Measurements from ENCODE around the gene GABRB1.
A peak's percentile ranks its signal among the peaks of the same experiment; 100 is the strongest.

GABRB1 gene

DNA sequence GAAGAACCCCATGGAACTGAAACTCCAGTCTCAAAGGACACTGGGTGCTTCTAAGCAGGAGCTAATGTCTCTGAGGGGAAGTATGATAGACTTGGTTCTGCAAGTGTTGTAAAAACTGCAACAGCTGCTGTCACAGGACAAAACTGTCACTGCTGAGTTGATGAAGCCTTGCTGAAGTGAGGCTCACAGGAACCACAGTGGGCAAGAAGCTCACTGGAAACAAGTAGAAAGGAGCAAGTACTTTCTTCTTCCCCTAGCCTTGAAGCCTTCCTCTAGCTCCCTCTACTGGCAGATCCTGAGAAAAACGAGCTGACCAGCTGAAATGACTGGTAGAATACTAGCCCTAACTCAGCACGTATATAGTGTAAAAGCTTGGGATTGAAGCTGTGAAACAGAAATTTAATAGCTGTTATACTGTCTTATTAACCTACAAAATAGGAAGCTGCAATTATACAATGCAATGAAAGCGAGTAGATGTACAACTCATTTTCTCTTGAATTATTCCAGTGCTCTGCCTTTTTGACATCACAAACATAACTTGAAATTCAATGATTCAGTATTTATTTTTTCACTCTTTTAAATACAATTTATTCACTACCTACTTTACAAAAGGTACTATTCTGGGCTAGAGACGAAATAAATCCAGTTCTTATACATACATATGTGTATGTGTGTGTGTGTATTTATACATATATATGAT is 91.4 kb downstream of the GABRB1 start:
- DNase-seq: peak; percentile 4

GRCh38 chr4:47128991-47129390 is 97.6 kb downstream of the GABRB1 start:
- no peak for DNase-seq

- DNase-seq: no peak
Observed at GRCh38 chr4:47135210-47135609, 103.8 kb downstream of the GABRB1 start.

GRCh38 chr4:47143261-47143660 is 111.9 kb downstream of the GABRB1 start:
- DNase-seq: no peak

- no peak for DNase-seq
Observed at GRCh38 chr4:47145630-47146029, 114.3 kb downstream of the GABRB1 start.

- DNase-seq: no peak
Observed at GRCh38 chr4:47154816-47155370, 123.5 kb downstream of the GABRB1 start.

- no peak for DNase-seq
Observed at GRCh38 chr4:47155919-47156318, 124.6 kb downstream of the GABRB1 start.

DNA sequence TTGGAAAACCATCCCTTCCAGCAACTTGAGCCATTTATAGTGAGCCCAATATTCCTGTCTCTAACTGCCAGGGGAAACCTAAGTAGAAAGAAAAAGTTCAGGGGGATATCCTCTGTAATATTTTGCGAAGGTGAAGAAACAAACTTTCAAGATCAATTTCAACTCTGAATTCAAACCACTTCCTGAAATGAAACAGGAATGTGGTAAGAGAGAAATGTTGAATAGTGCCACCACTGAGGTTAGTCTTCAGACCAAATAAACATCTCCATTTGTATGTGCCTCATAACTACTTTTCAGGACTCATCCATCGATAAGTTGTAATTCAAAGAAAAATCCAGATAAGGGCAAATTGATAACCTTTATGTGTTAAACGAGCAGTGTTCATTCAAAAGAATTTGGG is 128.7 kb downstream of the GABRB1 start:
- no peak for DNase-seq

GRCh38 chr4:47167081-47168035 is 136.0 kb downstream of the GABRB1 start:
- no peak for DNase-seq

DNA sequence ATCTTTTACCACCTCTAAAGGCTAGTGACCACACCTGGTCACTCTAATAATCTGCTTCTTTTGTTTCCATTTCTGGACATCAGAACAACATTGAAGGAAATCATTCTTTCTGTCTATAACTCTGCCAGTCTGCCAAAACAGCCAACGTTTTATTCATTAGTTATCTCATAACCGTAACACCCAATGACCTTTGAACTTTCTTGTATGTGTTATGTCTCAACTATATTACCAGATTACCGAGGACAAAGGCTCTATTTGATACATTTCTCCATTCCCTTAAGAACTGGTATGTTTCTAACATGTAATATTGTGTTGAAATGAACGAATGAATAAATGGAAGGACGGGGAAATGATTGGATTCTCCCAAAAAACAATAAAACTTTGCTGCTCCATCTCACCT is 152.7 kb downstream of the GABRB1 start:
- DNase-seq: no peak

- DNase-seq: no peak
Observed at GRCh38 chr4:47185761-47186160, 154.4 kb downstream of the GABRB1 start.

GRCh38 chr4:47187608-47188007 is 156.2 kb downstream of the GABRB1 start:
- no peak for DNase-seq

DNA sequence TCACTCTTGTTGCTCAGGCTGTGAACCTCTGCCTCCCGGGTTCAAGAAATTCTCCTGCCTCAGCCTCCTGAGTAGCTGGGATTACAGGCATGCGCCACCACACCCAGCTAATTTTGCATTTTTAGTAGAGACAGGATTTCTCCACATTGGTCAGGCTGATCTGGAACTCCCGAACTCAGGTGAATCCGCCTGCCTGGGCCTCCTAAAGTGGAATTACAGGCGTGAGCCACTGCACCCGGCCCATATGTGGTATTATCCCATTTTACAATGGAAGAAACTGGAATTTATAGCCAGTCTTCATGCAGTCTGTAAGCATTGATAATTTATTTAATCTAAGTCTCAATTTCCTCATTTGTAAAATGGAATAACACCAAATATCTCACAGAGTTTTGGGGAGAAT is 161.8 kb downstream of the GABRB1 start:
- DNase-seq: no peak

- no peak for DNase-seq
Observed at GRCh38 chr4:47194036-47194737, 162.8 kb downstream of the GABRB1 start.

- DNase-seq: no peak
Observed at GRCh38 chr4:47195706-47196105, 164.3 kb downstream of the GABRB1 start.

DNA sequence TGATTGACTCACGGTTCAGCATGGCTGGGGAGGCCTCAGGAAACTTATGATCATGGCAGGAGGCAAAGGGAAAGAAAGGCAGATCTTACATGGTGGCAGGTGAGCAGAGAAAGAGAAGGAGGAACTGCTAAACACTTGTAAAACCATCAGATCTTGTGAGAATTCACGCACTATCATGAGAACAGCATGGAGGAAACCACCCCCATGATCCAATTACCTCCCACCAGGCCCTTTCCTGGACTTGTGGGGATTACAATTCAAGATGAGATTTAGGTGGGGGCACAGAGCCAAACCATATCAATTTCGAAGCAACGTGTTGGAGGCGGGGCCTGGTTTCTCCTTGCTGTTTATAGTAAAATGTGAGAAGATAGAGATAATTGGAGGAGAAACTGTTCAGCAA is 167.4 kb downstream of the GABRB1 start:
- no peak for DNase-seq

- no peak for DNase-seq
Observed at GRCh38 chr4:47203593-47203992, 172.2 kb downstream of the GABRB1 start.

GRCh38 chr4:47207555-47207954 is 176.2 kb downstream of the GABRB1 start:
- no peak for DNase-seq

DNA sequence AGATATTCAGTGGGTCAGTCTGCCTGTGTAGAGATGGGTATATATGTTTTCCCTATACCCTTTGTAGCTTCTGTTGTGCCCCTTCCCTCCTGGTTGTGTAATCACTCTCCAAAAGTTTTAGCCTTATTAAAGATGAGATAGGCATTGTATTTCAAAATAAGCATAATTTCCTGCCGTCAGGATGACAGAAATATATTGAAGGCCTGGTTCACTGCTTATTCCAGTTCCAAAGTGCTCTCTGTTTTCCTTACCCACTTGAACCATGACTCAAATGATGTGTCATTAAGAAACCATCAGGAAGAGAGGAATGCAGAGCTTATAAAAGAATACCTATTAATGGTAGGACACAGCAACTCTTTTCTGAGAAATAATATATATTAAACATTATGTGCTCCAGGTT is 178.5 kb downstream of the GABRB1 start:
- DNase-seq: no peak

DNA sequence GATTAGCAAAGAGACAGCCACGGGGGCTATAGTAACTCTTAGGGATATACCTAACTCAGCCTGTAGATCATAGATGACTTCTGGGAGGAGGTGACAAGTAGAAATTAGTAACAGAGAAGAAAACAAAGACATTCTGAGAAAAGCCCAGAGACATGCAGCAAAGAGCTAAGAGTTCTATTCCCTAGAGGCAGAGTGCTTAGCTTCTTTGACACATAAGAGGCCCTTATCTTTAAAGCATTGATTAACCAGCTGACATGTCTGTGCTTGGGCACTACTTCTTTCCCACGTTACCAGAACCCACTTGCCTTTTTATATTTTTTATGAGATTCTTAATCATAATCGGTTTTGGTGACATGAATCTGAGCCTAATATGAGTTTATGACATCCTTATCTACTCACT is 179.5 kb downstream of the GABRB1 start:
- DNase-seq: no peak

- DNase-seq: no peak
Observed at GRCh38 chr4:47213106-47213505, 181.7 kb downstream of the GABRB1 start.

DNA sequence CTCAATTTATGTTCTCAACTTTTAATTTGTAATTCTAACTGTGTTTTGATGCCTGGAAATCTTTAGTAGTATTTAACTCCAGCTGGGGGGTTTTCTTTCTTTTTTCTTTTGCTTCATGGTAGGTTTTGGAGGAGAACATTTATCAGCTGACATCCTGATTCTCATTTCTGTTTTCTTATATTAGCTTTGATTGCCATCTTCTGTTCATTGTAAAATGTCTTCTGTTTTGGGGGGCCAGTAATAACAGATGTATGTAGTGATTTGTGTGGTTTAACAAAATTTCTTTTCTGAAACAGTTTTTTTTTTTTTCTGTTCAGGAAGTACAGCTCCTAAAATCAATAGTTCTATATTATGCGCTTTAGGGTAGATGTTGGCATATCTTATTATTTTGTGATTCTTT is 182.2 kb downstream of the GABRB1 start:
- DNase-seq: no peak

DNA sequence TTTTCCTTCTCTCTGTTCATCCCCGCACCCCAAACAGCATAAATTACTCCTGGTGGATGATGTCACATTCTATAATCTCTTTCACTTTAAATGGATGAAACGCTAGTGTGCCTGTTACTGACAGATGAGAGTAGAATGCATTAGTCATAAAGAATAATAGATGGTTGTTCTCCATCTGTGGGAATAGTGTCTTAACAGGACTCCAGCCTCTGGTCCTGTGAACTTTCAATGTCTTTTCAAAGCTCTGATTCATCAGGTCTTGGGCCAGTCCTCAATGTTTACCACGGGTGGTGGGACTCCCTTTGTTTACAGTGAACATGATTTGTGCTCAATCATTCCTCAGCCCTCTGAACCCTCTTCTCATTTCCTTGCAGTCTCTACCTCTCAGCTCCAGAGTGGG is 182.6 kb downstream of the GABRB1 start:
- no peak for DNase-seq
